CD4-positive, alpha-beta T cell treated with Interleukin-17A for 1 hour (primary cell): ENCODE results near the gene SPPL2C.
A peak's percentile ranks its signal among the peaks of the same experiment; 100 is the strongest.

Experiments
- DNase-seq: peaks from one replicate; pipeline ENCODE4 v3.0.0-alpha.2; 2020

SPPL2C gene

GRCh38 chr17:45844695-45845375 is at the start of gene SPPL2C:
Gene SPPL2C, plus strand, starts transcription at chr17:45844881. Its CDS starts 26 bp downstream, at chr17:45844907.
- DNase-seq, result no peak

GRCh38 chr17:45800816-45801215 is 43.9 kb upstream of the SPPL2C start:
- DNase-seq, result no peak

- DNase-seq, result no peak
Measured at GRCh38 chr17:45801421-45801820, 43.3 kb upstream of the SPPL2C start.

- no peak for DNase-seq
Measured at GRCh38 chr17:45808845-45809244, 35.8 kb upstream of the SPPL2C start.

- no peak for DNase-seq
Measured at GRCh38 chr17:45809499-45809898, 35.2 kb upstream of the SPPL2C start.

- no peak for DNase-seq
Measured at GRCh38 chr17:45812102-45812501, 32.6 kb upstream of the SPPL2C start.

- no peak for DNase-seq
Measured at GRCh38 chr17:45813048-45813725, 31.5 kb upstream of the SPPL2C start.

- no peak for DNase-seq
Measured at GRCh38 chr17:45814622-45815606, 29.8 kb upstream of the SPPL2C start.

- no peak for DNase-seq
Measured at GRCh38 chr17:45815752-45816151, 28.9 kb upstream of the SPPL2C start.

GRCh38 chr17:45818041-45818440 is 26.6 kb upstream of the SPPL2C start:
- DNase-seq, result no peak

- no peak for DNase-seq
Measured at GRCh38 chr17:45818699-45819098, 26.0 kb upstream of the SPPL2C start.

- DNase-seq, result no peak
Measured at GRCh38 chr17:45819632-45820031, 25.0 kb upstream of the SPPL2C start.

- DNase-seq, result no peak
Measured at GRCh38 chr17:45820052-45820780, 24.5 kb upstream of the SPPL2C start.

GRCh38 chr17:45821147-45821546 is 23.5 kb upstream of the SPPL2C start:
- DNase-seq, result no peak

- DNase-seq, result peak; percentile 22
Measured at GRCh38 chr17:45823598-45823997, 21.1 kb upstream of the SPPL2C start.

- no peak for DNase-seq
Measured at GRCh38 chr17:45824475-45824874, 20.2 kb upstream of the SPPL2C start.

- DNase-seq, result no peak
Measured at GRCh38 chr17:45824901-45825492, 19.7 kb upstream of the SPPL2C start.

GRCh38 chr17:45825792-45826191 is 18.9 kb upstream of the SPPL2C start:
- no peak for DNase-seq

GRCh38 chr17:45826919-45827588 is 17.6 kb upstream of the SPPL2C start:
- DNase-seq, result no peak

- DNase-seq, result no peak
Measured at GRCh38 chr17:45828171-45828570, 16.5 kb upstream of the SPPL2C start.

GRCh38 chr17:45828582-45829133 is 16.0 kb upstream of the SPPL2C start:
- DNase-seq, result no peak
